ENCODE results near the gene TGFBR2. TPM values are rescaled to one million over a fixed set of nuclear protein-coding genes. Genes with fewer than 3 reads are reported as not detected.

Gene TGFBR2
- polyA plus RNA-seq, 1 of the 3 experiments (the other 2 are of a cell fraction), result 48.3 TPM

GRCh38 chr3:30720586-30721313 lies 114.3 kb downstream of the TGFBR2 start:
- CTCF ChIA-PET, result interaction anchor here (0.7 kb wide), 1 partner anchor 9 kb away, joined by 3 read pairs; no protein-coding TSS in a partner anchor
- Histone ChIP-seq H3K4me1 (ENCODE audit: control insufficient read depth in 1 of 2, insufficient read depth in 2 of 2, low read depth in 1 of 2, low read length in 1 of 2) (peaks cover 0 to 11% of the 10 kb centered on the region in 2 experiments; a peak in 1 of 4 replicates), H3K27ac (ENCODE audit: low read depth in 2 of 2, low read length in 1 of 2) (no peak overlapping the region), H3K4me3 (ENCODE audit: low read depth in 2 of 2, low read length in 1 of 2) (no peak overlapping the region), H3K4me2 (peak overlapping the region; percentile 53), H3K27me3 (ENCODE audit: insufficient read depth) (no peaks in the 10 kb centered on the region), H3K9me3 (no peaks in the 10 kb centered on the region), H3K9ac (no peak overlapping the region), H3K36me3 (replicated peaks in 1 of 2; ENCODE audit: control insufficient read depth in 1 of 2, insufficient read depth in 2 of 2, low read length in 1 of 2) (no peaks in the 10 kb centered on the region), H3K9me2 (no peaks in the 10 kb centered on the region), H2AFZ (ENCODE audit: low read depth) (0 out of 2 replicates have a peak overlapping the region, but pooled peaks have one; percentile 57), H3F3A (replicated peaks; ENCODE audit: insufficient read depth) (no peaks in the 10 kb centered on the region), H4K20me1 (ENCODE audit: insufficient read depth) (no peaks in the 10 kb centered on the region), H3K79me2 (ENCODE audit: insufficient read depth) (no peaks in the 10 kb centered on the region)
- POLR2A ChIA-PET, result no interaction called here
- peak; percentile 10; the same call in 1 of the 2 replicates for TF ChIP-seq JUND (IDR thresholded peaks at IDR 0.05)
- TF ChIP-seq MXI1 (IDR thresholded peaks at IDR 0.05; ENCODE audit: low read depth, low read length), result no peak
- TF ChIP-seq NRF1 (IDR thresholded peaks at IDR 0.05; ENCODE audit: low read depth, low read length), result no peak
- peak; percentile 36 for TF ChIP-seq TCF12 (IDR thresholded peaks at IDR 0.05)
- no peak for TF ChIP-seq RCOR1 (IDR thresholded peaks at IDR 0.05; ENCODE audit: low read length)
- WGBS (ENCODE audit: low lambda C conversion rate), result 78% methylated on average over 5 of the region's 5 CpGs
- DNase-seq, result no peak

- no peak overlapping the region for H2AFZ ChIP-seq (ENCODE audit: low read depth)
- no peaks in the 10 kb centered on the region for H3K36me3 ChIP-seq (replicated peaks in 1 of 2; ENCODE audit: control insufficient read depth in 1 of 2, insufficient read depth in 2 of 2, low read length in 1 of 2)
- no peaks in the 10 kb centered on the region for H4K20me1 ChIP-seq (ENCODE audit: insufficient read depth)
- H3K4me1 ChIP-seq (ENCODE audit: control insufficient read depth in 1 of 2, insufficient read depth in 2 of 2, low read depth in 1 of 2, low read length in 1 of 2), result peaks cover 0 to 11% of the 10 kb centered on the region in 2 experiments; a peak in 1 of 4 replicates
- ChIA-PET CTCF (interaction anchor here (0.7 kb wide), 1 partner anchor 9 kb away, joined by 3 read pairs; no protein-coding TSS in a partner anchor), POLR2A (no interaction called here)
- H3K4me2 ChIP-seq, result peak overlapping the region; percentile 53
- no peak overlapping the region for H3K4me3 ChIP-seq (ENCODE audit: low read depth in 2 of 2, low read length in 1 of 2)
- 71% methylated on average over 2 of the region's 2 CpGs for WGBS (ENCODE audit: low lambda C conversion rate)
- H3K27ac ChIP-seq (ENCODE audit: low read depth in 2 of 2, low read length in 1 of 2), result no peak overlapping the region
- H3K79me2 ChIP-seq (ENCODE audit: insufficient read depth), result no peaks in the 10 kb centered on the region
- DNase-seq, result no peak
- no peaks in the 10 kb centered on the region for H3K27me3 ChIP-seq (ENCODE audit: insufficient read depth)
- no peaks in the 10 kb centered on the region for H3K9me2 ChIP-seq
- H3K9me3 ChIP-seq, result no peaks in the 10 kb centered on the region
- H3K9ac ChIP-seq, result no peak overlapping the region
- no peak for TF ChIP-seq PBX3 (IDR thresholded peaks at IDR 0.05)
- no peak for TF ChIP-seq RFX5 (IDR thresholded peaks at IDR 0.05; ENCODE audit: low read length)
- no peak for TF ChIP-seq RXRA (IDR thresholded peaks at IDR 0.05; ENCODE audit: borderline replicate concordance, low read depth)
- no peak for TF ChIP-seq TCF12 (IDR thresholded peaks at IDR 0.05)
- no peak for TF ChIP-seq RCOR1 (IDR thresholded peaks at IDR 0.05; ENCODE audit: low read length)
- TF ChIP-seq TEAD4 (IDR thresholded peaks at IDR 0.05; ENCODE audit: borderline replicate concordance, insufficient read depth), result no peak
- no peak for TF ChIP-seq GATA2 (CRISPR knock-in tag; IDR thresholded peaks at IDR 0.05)
- no peak for TF ChIP-seq FOSL2 (IDR thresholded peaks at IDR 0.05; ENCODE audit: borderline replicate concordance, low read depth)
- TF ChIP-seq JUND (IDR thresholded peaks at IDR 0.05), result no peak
- TF ChIP-seq POLR2AphosphoS5 (IDR thresholded peaks at IDR 0.05; ENCODE audit: low read depth, low read length), result no peak
- no peak for TF ChIP-seq IRF3 (IDR thresholded peaks at IDR 0.05; ENCODE audit: low read depth, low read length)
- TF ChIP-seq EP300 (IDR thresholded peaks at IDR 0.05; ENCODE audit: borderline replicate concordance in 1 of 2, low read depth in 1 of 2, low read length in 1 of 2), result no peak
- TF ChIP-seq CTCF (IDR thresholded peaks at IDR 0.05), result no peak
- no peak for TF ChIP-seq SMC3 (IDR thresholded peaks at IDR 0.05; ENCODE audit: low read depth, low read length)
- no peak for TF ChIP-seq NRF1 (IDR thresholded peaks at IDR 0.05; ENCODE audit: low read depth, low read length)
- no peak for TF ChIP-seq NFIC (IDR thresholded peaks at IDR 0.05; ENCODE audit: borderline replicate concordance)
- TF ChIP-seq USF1 (IDR thresholded peaks at IDR 0.05; ENCODE audit: borderline replicate concordance, low read depth), result no peak
- no peak for TF ChIP-seq ELF1 (IDR thresholded peaks at IDR 0.05)
- no peak for TF ChIP-seq EZH2phosphoT487 (IDR thresholded peaks at IDR 0.05; ENCODE audit: borderline replicate concordance, low read depth)
- no peak for TF ChIP-seq TAF1 (IDR thresholded peaks at IDR 0.05; ENCODE audit: borderline replicate concordance, low read depth, low read length)
- H3F3A ChIP-seq (replicated peaks; ENCODE audit: insufficient read depth), result no peaks in the 10 kb centered on the region
These were observed 114.9 kb downstream of the TGFBR2 start for GRCh38 chr3:30721314-30721634.
